Rectal smooth muscle tissue (tissue), 1 donor: ENCODE results near the gene TTLL8.

Source experiments
- H3K27ac ChIP-seq: one replicate; pipeline ENCODE4 v1.7.0; 2013; ENCODE audit warnings: low read depth, low read length, inconsistent platforms
- H3K27me3 ChIP-seq: one replicate; pipeline ENCODE4 v1.7.0; 2013; ENCODE audit warnings: low read length; ENCODE audit not compliant: control insufficient read depth, insufficient read depth
- H3K36me3 ChIP-seq: one replicate; pipeline ENCODE4 v1.7.0; 2013; ENCODE audit warnings: low read length; ENCODE audit not compliant: control insufficient read depth, insufficient read depth
- H3K4me1 ChIP-seq: one replicate; pipeline ENCODE4 v1.7.0; 2013; ENCODE audit warnings: low read length; ENCODE audit not compliant: control insufficient read depth, insufficient read depth
- H3K4me3 ChIP-seq: one replicate; pipeline ENCODE4 v1.7.0; 2013; ENCODE audit warnings: low read length
- H3K9ac ChIP-seq: one replicate; pipeline ENCODE4 v1.7.0; 2013; ENCODE audit warnings: low read length

TTLL8 gene

DNA sequence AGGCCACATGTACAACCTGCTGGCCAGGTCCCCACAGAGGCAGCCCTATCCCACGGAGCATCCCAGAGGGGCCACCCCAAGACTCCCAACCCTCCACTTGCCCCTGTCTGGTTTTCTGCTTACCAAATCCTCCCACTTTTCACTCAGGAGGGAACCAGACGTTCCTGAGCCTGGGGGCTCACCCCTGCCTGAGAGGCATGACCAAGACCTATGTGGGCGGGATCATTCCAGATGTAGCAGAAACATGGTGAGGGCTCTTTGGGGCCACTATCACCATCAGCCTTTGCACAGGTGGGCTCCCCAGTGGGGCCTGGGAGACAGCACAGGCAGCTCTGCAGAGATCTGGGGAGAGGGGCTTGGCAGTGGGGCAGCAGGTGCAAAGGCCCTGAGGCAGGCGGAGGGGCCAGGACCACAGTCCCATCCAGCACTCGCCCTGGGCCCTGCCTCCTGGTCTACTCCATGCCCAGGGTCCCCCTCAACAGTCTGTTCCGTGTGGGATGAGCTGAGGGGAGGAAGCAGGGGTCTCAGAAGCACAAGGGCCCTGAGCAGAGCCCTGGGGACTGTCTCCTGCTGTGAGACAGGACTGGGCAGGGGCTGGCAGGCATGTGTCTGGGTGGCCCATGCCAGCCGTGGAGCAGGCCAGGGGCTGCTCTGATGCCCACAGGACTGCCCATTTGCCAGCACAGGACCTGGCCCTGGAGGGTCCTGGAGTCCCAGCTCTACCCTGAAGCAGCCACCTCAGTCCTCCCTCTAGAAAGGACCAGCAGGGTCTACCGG, 88.2 kb downstream of the TTLL8 start:
- Histone ChIP-seq H3K27me3 (no peaks in the 10 kb centered on the region), H3K36me3 (no peaks in the 10 kb centered on the region), H3K4me1 (peaks cover 12% of the 10 kb centered on the region), H3K27ac (no peak overlapping the region), H3K9ac (no peak overlapping the region), H3K4me3 (no peak overlapping the region)

DNA sequence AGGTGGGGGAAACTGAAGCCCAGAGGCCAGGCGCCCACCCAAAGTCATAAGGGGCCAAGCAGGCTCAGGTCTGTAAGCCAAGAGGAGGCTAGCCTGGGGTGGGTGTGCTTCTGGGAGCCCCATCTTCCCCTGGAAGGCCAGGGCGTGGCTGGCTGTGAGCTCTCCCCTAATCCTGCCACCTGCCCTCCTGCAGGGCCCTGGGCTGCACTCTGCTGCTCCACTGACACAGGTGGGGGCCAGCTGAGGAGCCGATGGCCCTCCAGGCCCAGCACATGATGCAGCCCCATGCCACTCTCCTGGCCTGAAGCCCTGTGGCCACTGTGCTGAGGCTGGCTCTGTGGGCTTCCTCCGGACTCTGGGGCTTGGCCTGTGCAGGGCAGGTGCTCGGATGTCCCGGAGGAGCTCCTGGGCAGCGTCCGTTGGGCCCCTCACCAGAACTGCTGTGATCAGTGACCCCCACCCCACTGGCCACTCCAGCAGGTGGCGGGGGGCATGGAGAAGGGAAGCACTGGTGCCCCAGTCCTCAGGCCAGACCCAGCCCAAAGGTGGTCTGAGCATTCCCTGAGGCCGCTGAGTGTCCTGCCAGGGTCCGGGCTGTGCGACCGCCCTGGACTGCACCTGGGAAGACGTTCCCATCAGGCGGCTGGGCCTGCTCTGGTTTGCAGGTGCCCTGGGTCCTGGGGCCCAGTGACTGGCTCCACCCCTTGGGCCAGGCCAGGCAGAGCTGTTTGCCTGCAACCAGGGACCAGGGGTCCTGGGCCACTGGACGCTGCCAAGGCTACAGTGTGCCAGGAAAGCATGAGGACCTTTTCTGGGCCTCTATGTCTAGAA, 89.1 kb downstream of the TTLL8 start:
- no peak overlapping the region for H3K9ac ChIP-seq
- H3K4me1 ChIP-seq, result peaks cover 12% of the 10 kb centered on the region
- no peaks in the 10 kb centered on the region for H3K27me3 ChIP-seq
- H3K27ac ChIP-seq, result no peak overlapping the region
- H3K4me3 ChIP-seq, result no peak overlapping the region
- no peaks in the 10 kb centered on the region for H3K36me3 ChIP-seq
